Activated T-cell treated with anti-CD3 and anti-CD28 coated beads, Interleukin-2, amount 50 U/mL, for 24 hours (primary cell): ENCODE measurements around the gene PIAS4.
"Not testable (repeated sequence)": the region's sequence is repeated elsewhere in the genome, so short reads cannot be mapped to it uniquely, and the experiment has no call there.

Source experiments
- DNase-seq: peaks from one replicate; pipeline ENCODE4 v3.0.0-alpha.2; 2020
- H3K27ac Mint-ChIP-seq: 2 replicates; pipeline ENCODE4 v1.8.0; 2020; ENCODE audit warnings: mild to moderate bottlenecking, mixed read lengths
- H3K27me3 Mint-ChIP-seq: 2 replicates; pipeline ENCODE4 v1.8.0; 2020; ENCODE audit warnings: mixed read lengths
- H3K36me3 Mint-ChIP-seq: 2 replicates; pipeline ENCODE4 v1.8.0; 2020; ENCODE audit warnings: low read depth, mixed read lengths
- H3K4me1 Mint-ChIP-seq: 2 replicates; pipeline ENCODE4 v1.8.0; 2020; ENCODE audit warnings: low read depth, mixed read lengths
- H3K4me3 Mint-ChIP-seq: 2 replicates; pipeline ENCODE4 v1.8.0; 2020; ENCODE audit warnings: mild to moderate bottlenecking, moderate library complexity, mixed read lengths
- H3K9me3 Mint-ChIP-seq: 2 replicates; pipeline ENCODE4 v1.8.0; 2020; ENCODE audit warnings: mixed read lengths

Gene PIAS4, protein sequence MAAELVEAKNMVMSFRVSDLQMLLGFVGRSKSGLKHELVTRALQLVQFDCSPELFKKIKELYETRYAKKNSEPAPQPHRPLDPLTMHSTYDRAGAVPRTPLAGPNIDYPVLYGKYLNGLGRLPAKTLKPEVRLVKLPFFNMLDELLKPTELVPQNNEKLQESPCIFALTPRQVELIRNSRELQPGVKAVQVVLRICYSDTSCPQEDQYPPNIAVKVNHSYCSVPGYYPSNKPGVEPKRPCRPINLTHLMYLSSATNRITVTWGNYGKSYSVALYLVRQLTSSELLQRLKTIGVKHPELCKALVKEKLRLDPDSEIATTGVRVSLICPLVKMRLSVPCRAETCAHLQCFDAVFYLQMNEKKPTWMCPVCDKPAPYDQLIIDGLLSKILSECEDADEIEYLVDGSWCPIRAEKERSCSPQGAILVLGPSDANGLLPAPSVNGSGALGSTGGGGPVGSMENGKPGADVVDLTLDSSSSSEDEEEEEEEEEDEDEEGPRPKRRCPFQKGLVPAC

DNA sequence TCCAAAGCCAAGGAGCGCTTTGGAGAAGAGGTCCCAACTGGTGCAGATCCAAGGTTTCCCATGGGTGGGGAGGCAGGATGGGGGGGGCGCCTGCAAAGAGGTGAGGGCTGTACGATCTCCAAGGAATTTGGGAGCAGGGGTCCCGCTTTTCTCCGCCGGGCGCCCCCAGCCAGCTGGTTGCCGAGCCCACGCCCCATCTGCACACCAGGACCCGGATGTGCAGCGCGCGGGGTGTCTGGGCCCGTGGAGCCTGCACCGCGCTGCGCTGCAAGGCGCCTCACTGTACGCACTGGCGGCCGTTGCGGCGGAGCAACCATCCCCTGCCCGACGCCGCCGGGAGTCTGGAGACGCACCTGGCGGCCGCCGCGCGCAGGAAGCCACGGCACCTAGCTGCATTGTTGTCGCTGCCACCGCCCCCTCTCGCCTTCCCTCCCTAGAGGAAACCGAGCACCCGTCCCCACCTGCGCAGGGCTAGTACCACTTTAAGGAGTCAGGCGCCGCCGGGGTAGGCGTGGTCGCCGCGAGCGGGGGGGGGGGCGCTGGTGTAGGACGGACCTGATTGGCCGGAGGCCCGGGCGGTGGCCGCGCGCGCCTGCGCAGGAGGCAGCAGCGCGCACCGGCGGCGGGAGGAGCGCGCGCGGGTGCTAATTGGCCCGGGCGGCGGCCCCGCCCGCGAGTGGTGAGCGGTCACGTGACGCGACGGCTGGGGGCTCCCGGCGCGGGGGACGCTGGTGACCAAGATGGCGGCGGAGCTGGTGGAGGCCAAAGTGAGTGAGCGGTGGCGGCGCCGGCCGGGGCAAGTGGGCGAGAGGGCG is at the start of gene PIAS4:
Gene PIAS4, plus strand, starts transcription at position 716 of the 815 bp plus-strand sequence. Its CDS starts 25 bp downstream, at position 741.
- peak within 1 kb of the TSS; percentile 81 for H3K27ac Mint-ChIP-seq
- peaks cover 35% of the 10 kb centered on the region for H3K4me1 Mint-ChIP-seq
- peaks cover 11% of the 10 kb centered on the region for H3K36me3 Mint-ChIP-seq

DNA sequence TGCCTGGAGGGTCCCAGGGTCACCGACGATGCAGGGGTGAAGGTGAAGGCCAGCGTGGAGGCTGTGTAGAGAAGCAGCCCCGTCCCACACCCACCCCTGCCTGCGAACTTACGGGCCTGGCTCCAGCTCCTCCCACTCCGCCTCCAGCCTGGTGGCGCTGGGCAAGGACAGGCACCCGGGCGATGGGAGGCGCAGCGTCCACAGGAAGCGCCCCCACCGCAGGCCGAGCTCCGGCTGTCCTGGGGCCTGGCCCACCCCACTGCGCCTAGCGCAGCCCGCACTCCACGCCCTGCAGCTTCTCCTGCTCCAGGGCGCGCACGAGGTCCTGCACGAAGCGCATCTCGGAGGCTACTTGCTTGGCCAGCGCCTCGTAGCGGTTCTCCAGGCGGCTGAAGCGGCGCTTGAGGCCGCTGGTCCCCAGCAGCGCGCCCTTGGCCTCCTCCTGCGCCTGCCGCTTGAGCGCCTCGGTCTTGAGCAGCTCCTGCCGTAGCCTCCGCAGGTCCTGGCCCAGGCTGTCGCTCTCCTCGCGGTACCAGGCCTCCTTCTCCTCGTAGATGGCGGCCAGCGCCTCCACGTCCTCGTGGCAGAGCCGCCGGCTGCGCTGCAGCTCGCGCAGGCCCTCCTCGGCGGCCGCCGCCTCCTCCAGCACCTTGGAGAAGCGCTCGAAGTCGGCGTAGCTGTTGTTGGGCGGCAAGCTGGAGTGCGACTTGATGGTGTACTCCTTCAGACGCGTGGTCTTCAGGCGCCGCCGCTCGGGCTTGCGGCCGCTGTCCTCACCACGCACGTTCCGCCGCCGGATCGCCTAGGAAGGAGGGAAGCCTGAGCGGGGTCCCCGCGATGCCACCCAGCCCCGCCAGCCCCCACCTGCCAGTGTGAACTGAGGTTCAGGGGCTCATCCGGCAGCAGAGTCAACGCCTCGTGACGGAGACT is 48.4 kb upstream of the PIAS4 start:
- H3K4me1 Mint-ChIP-seq: no peaks in the 10 kb centered on the region
- DNase-seq: no peak
- no peaks in the 10 kb centered on the region for H3K27me3 Mint-ChIP-seq
- H3K27ac Mint-ChIP-seq: no peak overlapping the region
- no peak overlapping the region for H3K4me3 Mint-ChIP-seq
- H3K36me3 Mint-ChIP-seq: peaks cover 62% of the 10 kb centered on the region
- no peaks in the 10 kb centered on the region for H3K9me3 Mint-ChIP-seq

More for the DNA sequence above, at the start of gene PIAS4:
- H3K27me3 Mint-ChIP-seq: no peaks in the 10 kb centered on the region
- peak; percentile 98 for DNase-seq
- peak within 1 kb of the TSS; percentile 83 for H3K4me3 Mint-ChIP-seq
- H3K9me3 Mint-ChIP-seq: no peaks in the 10 kb centered on the region

DNA sequence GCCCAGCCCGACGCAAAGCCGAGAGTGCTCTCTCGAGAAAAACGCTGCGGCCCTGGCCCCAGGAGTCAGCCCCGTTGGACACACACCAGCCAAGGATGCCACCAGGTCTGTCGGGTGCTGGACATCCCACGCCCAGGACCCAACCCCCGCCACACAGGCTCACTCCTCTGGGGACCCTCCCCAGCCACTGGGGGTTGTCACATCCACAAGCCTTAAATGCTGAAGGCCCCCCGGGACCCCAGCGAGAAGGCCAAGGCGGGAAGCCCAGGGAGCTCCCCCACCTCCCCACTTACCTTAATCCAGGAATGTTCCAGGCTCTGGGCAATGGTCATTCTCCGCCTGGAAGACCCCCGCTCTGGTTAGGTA is 47.8 kb upstream of the PIAS4 start:
- Mint-ChIP-seq H3K9me3 (no peaks in the 10 kb centered on the region), H3K27me3 (no peaks in the 10 kb centered on the region), H3K36me3 (peaks cover 67% of the 10 kb centered on the region), H3K4me1 (no peaks in the 10 kb centered on the region), H3K27ac (no peak overlapping the region), H3K4me3 (no peak overlapping the region)
- no peak for DNase-seq

DNA sequence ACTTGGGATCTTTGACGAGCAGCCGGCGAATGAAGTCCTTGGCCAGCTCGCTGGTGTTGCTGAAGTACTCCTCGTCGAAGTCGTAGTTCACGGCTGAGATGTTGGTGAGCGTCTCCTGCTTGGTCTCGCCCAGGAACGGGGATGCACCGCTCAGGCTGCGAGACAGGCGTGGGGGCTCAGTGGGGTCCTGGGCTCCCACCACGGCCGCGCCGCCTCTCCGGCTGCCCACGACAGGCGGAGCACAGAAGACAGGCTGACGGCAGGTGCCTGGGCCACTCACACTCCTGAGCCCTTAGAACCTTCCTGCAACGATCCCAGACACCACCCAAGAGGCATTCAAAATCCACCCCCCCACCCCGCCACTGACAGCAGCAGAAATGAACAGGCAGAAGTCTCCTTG is 46.5 kb upstream of the PIAS4 start:
- H3K27ac Mint-ChIP-seq: no peak overlapping the region
- H3K4me1 Mint-ChIP-seq: peaks cover 4% of the 10 kb centered on the region
- H3K36me3 Mint-ChIP-seq: peaks cover 75% of the 10 kb centered on the region

GRCh38 chr19:3963458-3964255 is 43.9 kb upstream of the PIAS4 start:
- Mint-ChIP-seq H3K4me3 (no peak overlapping the region), H3K27me3 (no peaks in the 10 kb centered on the region), H3K36me3 (peaks cover 84% of the 10 kb centered on the region), H3K4me1 (peaks cover 18% of the 10 kb centered on the region), H3K9me3 (no peaks in the 10 kb centered on the region), H3K27ac (peak overlapping the region; percentile 69)
- no peak for DNase-seq

More for the DNA sequence above, 46.5 kb upstream of the PIAS4 start:
- Mint-ChIP-seq H3K4me3 (no peak overlapping the region), H3K9me3 (no peaks in the 10 kb centered on the region), H3K27me3 (no peaks in the 10 kb centered on the region)
- DNase-seq: no peak

- H3K4me1 Mint-ChIP-seq: peaks cover 27% of the 10 kb centered on the region
- DNase-seq: no peak
- no peaks in the 10 kb centered on the region for H3K9me3 Mint-ChIP-seq
- H3K27me3 Mint-ChIP-seq: no peaks in the 10 kb centered on the region
- H3K4me3 Mint-ChIP-seq: no peak overlapping the region
- peaks cover 88% of the 10 kb centered on the region for H3K36me3 Mint-ChIP-seq
- H3K27ac Mint-ChIP-seq: peak overlapping the region; percentile 61
These were observed 43.0 kb upstream of the PIAS4 start for GRCh38 chr19:3964256-3965194.

- Mint-ChIP-seq H3K4me3 (no peak overlapping the region), H3K27ac (peak overlapping the region; percentile 85), H3K36me3 (peaks cover 87% of the 10 kb centered on the region), H3K27me3 (no peaks in the 10 kb centered on the region), H3K4me1 (peaks cover 39% of the 10 kb centered on the region), H3K9me3 (no peaks in the 10 kb centered on the region)
- DNase-seq: no peak
These were observed 41.2 kb upstream of the PIAS4 start for GRCh38 chr19:3966051-3967017.

GRCh38 chr19:3967983-3968382 is 39.6 kb upstream of the PIAS4 start:
- Mint-ChIP-seq H3K4me1 (peaks cover 41% of the 10 kb centered on the region), H3K27ac (peak overlapping the region; percentile 94), H3K36me3 (peaks cover 80% of the 10 kb centered on the region)
- not testable (repeated sequence) for H3K4me3 Mint-ChIP-seq, DNase-seq, H3K9me3 Mint-ChIP-seq, H3K27me3 Mint-ChIP-seq

GRCh38 chr19:3968556-3969434 is 38.7 kb upstream of the PIAS4 start:
- no peaks in the 10 kb centered on the region for H3K27me3 Mint-ChIP-seq
- H3K9me3 Mint-ChIP-seq: no peaks in the 10 kb centered on the region
- peaks cover 41% of the 10 kb centered on the region for H3K4me1 Mint-ChIP-seq
- peak overlapping the region; percentile 94 for H3K27ac Mint-ChIP-seq
- peaks cover 72% of the 10 kb centered on the region for H3K36me3 Mint-ChIP-seq
- no peak for DNase-seq
- H3K4me3 Mint-ChIP-seq: peak overlapping the region; percentile 88

- Mint-ChIP-seq H3K4me3 (peak overlapping the region; percentile 88), H3K27ac (peak overlapping the region; percentile 94), H3K36me3 (peaks cover 67% of the 10 kb centered on the region), H3K4me1 (peaks cover 41% of the 10 kb centered on the region), H3K27me3 (no peaks in the 10 kb centered on the region), H3K9me3 (no peaks in the 10 kb centered on the region)
- DNase-seq: no peak
These were observed 37.9 kb upstream of the PIAS4 start for GRCh38 chr19:3969435-3970312.
